HG03066 (cell line): Measurements from ENCODE around the gene PPFIBP2.

Experiments used
- ATAC-seq: cut with Tn5 transposase; IDR thresholded peaks from one replicate; pipeline ENCODE4 v1.9.1; 2021; ENCODE audit warnings: low read depth; ENCODE audit not compliant: unreplicated experiment

PPFIBP2 gene

DNA sequence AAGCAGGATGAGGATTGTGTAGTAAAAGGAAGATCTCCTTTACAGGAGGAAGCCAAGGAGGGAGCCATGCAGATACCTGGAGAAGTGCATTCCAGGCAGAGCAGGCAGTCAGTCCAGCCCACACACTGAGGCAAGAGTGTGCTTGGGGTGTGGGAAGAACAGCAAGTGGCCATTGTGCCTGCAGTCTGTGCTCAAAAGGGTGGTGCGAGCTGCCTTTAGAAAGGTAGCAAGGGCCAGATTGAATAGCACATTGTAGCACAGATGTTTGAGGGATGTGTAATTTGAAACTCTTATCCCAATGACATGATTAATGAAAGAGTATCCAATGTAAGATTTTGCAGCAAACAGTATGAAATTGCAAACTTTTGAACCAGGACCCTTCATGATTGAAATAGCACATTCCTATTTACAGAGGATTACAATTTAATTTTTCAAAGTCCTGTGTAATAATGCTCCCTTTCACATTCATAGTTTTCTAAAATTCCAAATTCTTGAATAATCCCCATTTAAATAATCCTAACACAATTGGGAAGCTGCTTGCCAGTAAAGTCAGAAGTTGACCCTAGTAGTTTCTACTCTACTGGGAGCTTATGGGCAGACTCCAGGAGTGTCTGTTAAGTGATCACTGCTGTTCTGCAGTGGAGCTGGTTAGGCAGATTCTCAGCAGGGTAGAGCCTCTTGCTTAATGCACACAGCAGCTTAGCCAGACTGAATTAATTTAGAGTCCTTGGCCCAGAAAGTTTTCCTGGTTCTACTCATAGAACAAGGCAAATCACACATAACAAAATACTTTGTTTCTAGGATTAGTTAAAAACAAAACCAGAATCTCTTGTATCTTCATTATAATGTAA lies 81.4 kb downstream of the PPFIBP2 start:
- no peak for ATAC-seq

DNA sequence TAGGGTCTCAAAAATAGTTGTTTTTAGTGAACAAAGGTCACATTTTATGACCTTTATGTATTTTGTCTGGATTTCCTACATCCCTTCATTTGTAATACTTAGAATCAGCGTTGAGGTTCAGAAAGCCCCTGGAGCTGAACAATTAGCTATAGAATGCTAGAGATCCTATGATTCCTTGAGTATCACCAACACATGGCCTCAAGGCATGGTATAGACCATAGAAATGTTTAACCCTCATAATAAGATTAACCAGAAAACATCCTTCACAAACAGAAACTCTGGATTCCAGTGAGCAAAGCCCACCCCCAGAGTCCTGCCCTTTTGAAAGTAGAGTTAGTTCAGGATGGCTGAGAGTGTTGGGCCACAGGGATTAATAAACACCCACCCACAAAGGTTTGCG lies 82.2 kb downstream of the PPFIBP2 start:
- no peak for ATAC-seq

GRCh38 chr11:7596975-7597391 lies 83.2 kb downstream of the PPFIBP2 start:
- ATAC-seq = no peak

- ATAC-seq = no peak
Observed at GRCh38 chr11:7597620-7598019, 83.8 kb downstream of the PPFIBP2 start.

DNA sequence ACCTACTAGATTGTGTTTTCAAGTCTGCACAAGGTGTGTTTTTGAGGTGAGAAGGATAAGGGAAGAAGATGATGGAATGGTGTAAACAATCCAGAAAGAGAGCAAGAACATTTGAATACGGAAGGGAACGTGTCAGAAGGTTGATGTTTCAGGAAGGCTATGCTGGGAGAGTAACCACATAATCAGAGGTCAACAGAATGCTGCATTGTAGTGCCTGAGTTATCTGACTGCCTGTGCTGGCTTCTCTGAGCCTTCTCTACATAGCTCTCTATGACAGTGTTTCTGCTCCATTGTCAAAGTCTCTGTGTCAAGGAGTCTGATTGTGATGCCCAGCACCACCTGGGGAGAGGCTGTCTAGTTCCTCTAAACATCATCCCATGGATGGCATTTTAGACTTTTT lies 85.4 kb downstream of the PPFIBP2 start:
- ATAC-seq = no peak

GRCh38 chr11:7600205-7600775 lies 86.5 kb downstream of the PPFIBP2 start:
- no peak for ATAC-seq

DNA sequence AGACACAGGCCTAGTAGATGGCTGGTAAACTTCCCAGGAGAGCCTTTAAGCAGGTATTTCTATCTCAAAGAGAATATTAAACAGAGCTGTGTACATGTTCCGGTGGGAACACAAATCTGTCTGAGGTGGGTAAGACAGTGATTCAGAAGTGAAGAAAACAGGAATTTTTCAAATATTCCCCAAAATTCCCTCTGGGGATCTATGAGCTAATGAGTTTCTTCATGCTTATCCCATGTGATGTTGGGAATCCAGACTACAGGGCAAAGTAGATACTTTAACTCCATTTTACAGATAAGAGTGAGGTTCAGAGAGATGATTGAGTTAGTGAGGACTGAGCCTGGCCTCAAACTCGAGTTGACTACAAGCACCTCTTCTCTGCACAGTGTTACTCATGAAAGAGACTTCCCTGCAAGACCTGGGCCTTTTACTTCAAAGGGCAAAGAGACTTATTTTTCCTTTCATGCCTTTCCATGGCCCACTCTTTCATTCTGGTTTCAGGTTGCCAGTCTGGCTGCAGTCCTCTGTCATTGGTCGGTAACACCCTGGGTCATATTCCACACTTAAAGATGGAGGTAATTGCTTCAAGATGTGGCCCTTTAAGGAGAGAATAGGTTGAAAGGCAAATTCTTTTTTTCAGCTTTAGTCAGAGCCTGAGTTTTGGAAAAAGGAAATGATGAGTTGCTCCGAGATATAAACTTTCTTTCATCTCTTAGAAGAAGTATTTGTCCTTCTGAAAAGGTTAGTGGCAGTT lies 89.4 kb downstream of the PPFIBP2 start:
- ATAC-seq = no peak

DNA sequence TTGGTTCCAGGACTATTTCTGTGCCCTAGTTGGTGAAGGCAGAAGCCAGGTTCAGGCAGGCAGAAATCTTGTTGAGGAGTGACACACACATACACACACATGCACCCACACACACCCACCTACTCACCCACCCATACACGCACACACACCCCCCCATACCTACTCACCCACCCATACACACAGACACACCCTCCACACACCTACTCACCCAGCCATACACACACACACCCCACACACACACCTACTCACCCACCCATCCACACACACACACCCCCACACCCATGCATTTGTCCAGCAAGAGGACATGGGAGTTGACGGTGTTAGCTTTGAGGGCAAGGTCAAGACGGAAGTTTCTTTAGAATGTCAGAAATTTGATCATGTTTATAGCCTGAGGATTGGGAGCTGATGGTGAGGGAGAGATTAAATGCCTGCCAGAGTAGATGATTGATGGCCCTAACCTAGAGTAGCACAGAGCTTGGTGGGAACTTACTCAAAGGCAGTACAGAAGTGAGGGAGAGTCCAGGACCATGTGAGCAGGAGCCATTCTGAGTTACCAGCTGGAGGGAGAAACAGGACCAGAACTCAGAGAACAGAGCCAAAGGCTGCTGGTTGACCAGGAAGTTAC lies 90.6 kb downstream of the PPFIBP2 start:
- ATAC-seq = no peak

DNA sequence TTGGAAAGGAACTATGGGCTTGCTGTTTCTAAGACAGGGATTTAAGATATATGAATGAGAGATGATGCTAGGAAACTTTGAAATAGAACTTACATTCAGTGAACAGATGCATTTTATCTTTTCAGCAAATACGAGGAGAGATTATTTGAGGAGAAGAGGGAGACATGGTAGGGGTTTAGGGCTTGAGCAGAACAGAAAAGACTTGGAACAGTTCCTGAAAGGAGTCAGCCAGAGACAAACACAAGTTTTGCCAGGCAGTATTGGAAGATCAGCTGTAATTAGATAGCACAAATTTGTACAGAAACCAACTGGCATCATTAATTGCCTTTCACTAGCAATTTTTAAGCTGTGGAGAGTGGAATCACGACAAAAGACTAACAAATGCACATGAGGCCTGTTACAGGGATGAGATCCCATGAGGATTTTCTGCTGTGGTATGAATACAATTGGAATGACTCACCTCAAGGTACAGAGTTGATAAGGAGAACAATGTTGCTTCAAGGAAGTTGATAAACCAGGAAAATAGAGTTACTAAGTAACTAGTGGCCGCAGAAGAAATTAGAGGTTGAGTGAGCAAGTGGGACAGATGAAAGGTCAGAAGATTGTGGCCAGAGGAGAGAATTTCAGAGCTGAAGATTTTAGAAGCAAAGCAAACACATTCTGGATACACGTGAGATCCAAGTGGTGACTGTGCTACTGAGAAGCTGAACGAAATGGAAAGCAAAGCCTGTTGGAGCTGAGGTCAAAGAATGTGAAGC lies 91.6 kb downstream of the PPFIBP2 start:
- ATAC-seq = no peak

DNA sequence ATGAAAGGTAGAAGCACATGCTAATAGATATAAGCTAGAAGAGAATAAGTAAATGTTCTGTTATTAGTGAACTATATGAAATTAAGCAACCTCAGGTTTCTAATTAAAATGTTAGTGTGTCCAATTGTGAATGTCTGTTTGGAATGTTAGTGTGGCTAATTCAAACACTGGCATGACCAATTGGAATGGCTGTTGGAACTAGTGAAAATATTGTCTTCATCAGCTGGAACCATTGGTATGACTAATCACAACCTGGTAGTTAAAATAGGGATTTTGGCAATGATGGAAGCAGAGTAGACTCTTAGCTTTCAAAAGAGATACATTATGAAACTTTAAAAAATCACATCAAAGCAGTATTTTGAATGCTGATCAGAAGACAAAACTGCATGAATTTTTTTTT lies 92.7 kb downstream of the PPFIBP2 start:
- ATAC-seq = no peak

- ATAC-seq = no peak
Observed at GRCh38 chr11:7609015-7609414, 95.2 kb downstream of the PPFIBP2 start.

DNA sequence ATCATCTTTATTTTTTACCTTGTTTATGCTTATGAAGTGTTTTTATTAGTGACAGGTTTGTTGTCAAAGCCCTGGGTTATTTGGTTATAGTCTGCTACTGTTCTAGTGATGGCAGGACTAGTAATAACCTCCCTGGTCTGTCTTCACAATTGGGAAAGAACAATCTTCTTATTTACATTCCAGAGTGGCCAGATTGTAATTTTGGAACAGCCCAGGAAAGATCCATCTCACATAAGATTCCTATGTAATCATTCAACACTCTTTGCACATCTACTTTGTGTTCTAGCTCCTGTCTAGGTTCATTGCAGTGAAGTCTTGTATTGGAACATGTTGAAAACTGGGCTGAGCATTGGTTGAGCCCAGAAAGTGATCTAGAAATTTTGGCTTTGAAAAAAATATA lies 95.7 kb downstream of the PPFIBP2 start:
- ATAC-seq = no peak

GRCh38 chr11:7610393-7610792 lies 96.6 kb downstream of the PPFIBP2 start:
- no peak for ATAC-seq

DNA sequence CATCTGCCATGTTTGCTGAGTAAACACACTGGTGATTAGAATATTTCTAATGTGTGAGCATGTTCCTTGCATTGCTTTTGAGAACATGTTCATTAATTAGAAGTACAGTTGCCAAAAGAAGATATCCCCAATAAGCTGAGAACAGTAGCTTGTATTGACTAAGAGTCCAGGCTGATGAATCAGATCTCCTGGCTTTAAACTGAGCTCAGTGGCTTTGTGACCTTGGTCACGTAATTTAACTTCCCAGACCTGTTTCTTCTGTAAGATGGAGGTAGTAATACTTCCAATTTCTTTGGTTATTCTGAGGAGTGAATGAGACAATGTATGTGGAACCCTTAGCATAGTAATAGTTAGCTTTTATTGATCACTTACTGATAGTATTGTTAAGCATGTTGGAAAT lies 97.6 kb downstream of the PPFIBP2 start:
- no peak for ATAC-seq

- no peak for ATAC-seq
Observed at GRCh38 chr11:7612056-7612660, 98.4 kb downstream of the PPFIBP2 start.

GRCh38 chr11:7612661-7613393 lies 99.0 kb downstream of the PPFIBP2 start:
- no peak for ATAC-seq

GRCh38 chr11:7613394-7613720 lies 99.6 kb downstream of the PPFIBP2 start:
- ATAC-seq = no peak

DNA sequence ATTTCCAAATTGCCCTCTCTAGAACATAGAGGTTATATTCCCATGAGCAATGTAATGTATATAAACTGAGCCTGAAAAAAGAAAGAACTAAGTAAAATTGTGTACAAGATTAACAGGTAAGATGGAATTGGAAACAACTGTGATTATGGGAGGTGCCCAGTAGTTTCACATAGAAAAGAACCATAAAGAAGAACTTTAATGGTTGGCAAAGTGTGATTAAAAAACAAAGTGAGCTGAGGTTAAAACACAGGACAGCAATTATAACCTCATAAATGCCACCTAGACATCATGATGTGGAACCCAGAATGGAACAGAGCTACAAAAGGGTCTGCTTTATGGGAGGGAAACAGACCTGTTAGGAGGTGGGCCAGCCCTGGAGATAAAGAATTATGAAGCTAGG lies 100.9 kb downstream of the PPFIBP2 start:
- no peak for ATAC-seq

DNA sequence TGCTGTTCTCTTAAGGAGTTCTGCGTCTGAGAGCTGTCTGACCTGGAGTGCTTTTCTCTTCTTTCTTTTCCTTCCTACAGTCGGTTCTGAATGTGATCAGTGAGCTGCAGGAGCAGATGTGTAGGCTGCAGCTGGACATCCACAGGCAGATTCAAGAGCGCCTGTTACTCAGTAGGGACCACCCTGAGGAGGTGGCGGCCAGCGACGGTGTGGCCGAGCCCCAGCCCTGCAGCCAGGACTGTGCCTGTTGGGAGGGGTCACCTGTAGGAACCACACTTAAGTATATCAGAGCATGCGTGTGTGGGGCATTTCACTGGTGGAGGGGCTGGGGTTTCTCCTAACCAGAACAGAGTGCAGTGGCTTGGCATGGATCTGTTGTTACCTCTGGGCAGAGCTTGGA lies 103.2 kb downstream of the PPFIBP2 start:
- no peak for ATAC-seq

- ATAC-seq = no peak
Observed at GRCh38 chr11:7619322-7619721, 105.5 kb downstream of the PPFIBP2 start.
